Stimulated activated CD8-positive, alpha-beta memory T cell treated with anti-CD3 and anti-CD28 coated beads, Interleukin-2, amount 100 ng/mL, for 48 hours (primary cell): ENCODE measurements around the gene RPRM.
"Not testable (repeated sequence)": the region's sequence is repeated elsewhere in the genome, so short reads cannot be mapped to it uniquely, and the experiment has no call there.

Source experiments
- DNase-seq, 2 donors: peaks; one replicate each; pipeline ENCODE4 v3.0.0-alpha.2; 2020; ENCODE audit warnings: low read depth in 2 of 2

Gene RPRM

DNA sequence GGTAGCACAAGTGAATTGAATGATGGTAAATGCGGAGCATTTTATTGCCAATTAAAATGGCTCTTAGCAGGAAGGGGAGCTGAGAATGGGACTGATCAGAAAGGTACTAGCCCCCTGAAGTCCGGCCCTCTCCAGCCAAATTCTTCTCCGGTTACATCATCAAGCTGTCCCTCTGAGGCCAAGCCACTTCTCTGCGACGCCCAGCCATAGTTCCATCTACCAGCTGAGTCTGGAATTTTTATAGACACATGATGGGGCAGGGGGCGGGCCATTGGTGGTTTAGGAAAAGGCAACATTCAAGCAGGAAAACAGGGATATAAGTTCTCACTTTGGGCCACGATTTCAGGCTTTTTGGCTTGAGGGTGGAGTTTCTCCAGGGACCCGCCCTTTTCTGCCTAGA, 22.7 kb downstream of the RPRM start:
- no peak for DNase-seq

DNA sequence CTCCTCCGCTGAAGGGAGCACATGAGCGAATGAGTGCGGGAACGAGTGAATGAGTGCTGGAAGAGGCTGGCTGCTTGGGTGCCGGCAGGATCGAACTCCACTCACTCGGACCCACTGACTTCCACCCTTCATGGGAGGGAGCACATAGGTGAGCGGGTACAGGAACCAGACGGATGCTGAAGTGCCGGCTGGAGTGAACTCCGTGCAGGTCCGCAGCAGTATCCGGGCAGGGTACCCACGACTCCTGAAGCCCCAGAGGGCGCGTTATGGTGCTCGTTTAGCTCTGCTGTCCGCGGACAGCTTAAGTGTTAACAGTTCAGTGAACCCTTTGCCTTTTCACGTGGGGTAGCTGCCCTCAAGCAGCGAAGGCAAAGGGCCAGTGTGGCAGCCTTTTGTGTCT, 23.2 kb downstream of the RPRM start:
- no peak for DNase-seq

DNA sequence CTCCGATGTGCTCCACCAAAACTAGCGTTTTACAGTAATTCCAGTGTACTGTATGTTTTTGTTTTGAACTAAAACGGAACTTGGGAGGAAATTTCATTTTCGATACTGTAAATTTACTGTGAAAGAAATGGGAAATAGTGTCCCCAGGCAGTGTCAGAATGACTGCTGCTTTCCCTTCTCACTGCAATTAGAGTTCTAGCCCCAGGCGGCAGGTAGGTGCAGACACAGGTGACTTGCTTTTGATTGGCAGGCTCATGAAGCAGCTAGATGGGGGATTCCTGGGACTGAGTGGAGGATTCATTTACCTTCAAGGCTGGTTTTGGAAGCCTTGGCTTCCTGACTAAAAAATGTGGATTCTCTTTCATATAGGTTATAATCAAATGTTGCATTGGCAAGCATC, 27.0 kb downstream of the RPRM start:
- no peak for DNase-seq

DNA sequence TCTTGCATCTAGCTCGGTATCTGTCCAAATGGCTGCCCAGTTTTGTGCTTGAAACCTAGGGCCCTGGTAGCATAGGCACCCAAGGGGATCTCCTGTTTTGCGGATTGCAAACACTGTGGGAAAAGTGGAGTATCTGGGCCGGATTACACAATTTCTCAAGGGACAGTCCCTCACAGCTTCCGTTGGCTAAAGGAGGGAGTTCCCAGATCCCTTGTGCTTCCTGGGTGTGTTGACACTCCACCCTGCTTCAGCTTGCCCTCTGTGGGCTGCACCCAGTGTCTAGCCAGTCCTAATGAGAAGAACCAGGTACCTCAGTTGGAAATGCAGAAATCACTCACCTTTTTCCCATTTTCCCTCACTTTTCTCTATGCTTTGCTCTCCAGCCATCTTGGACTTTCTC, 35.5 kb downstream of the RPRM start:
- DNase-seq = no peak

DNA sequence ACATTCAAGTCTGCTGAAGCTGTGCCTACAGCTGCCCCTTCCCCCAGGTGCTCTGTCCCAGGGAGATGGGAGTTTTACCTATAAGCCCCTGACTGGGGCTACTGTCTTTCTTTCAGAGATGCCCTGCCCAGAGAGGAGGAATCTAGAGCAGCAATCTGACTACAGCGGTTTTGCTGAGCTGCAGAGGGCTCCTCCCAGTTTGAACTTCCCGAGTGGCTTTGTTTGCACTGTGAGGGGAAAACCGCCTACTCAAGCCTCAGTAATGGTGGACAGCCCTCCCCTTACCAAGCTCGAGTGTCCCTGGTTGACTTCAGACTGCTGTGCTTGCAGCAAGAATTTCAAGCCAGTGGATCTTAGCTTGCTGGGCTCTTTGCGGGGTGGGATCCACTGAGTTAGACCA, 35.9 kb downstream of the RPRM start:
- not testable (repeated sequence) for DNase-seq

DNA sequence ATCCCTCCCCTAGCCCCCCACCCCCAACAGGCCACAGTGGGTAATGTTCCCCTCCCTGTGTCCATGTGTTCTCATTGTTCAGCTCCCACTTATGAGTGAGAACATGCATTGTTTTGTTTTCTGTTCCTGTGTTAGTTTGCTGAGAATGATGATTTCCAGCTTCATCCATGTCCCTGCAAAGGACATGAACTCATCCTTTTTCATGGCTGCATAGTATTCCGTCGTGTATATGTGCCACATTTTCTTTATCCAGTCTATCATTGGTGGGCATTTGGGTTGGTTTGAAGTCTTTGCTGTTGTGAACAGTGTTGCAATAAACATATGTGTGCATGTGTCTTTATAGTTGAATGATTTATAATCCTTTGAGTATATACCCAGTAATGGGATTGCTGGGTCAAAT, 38.5 kb downstream of the RPRM start:
- DNase-seq = not testable (repeated sequence)

DNA sequence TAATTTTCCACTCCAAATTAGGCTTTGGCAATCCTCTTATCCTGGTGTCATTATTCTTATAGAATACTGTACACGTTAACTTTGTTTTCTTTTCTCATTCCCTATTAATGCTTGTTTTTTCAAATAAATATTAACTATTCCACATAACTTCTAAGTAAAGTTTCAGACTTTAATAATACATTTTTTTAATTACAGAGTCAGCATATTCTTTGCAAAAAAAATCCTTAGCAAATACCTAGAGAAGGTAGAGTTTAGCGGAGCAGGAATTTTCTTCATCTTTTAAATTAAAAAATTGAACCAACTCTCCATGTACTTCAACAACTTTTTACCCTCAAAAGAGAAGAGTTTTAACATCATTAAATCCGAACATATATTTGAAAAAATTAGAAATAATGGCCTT, 45.2 kb downstream of the RPRM start:
- no peak for DNase-seq

DNA sequence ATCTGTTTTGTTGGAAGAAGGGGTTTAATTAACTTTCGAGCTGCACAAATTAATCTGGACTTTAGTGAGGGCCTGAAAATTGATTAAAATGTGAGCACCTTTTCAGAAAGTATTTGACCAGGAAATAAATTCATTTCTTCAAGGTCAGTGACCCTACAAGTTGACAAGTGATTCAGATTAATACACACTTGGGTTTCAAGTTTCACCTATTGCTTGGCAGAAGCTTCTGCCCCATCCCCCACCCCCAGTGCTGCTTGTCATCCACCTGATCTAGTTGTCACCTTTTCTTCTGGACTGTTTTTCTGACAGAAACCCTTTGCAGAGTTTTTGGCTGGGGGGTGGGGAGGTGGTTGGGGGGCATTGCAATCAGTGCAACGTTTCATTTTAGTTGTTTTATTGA, 46.2 kb downstream of the RPRM start:
- no peak for DNase-seq

DNA sequence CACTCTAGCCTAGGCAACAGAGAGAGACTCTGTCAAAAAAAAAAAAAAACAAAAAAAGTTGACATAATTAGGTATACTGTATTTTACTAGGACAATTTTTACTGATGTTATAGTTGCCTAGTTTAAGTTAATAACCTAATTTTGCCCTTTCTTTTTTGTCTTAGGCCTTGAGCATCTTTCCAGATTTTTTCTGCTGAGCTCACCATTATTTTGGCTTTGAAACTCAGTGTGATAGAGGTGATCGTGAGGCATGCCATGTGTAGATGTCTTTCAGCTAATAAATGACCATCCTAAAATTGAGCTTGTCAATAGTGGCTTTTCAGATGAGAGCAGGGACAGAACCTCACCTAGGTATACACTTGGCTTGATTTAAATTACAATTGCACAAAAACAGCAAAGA, 47.4 kb downstream of the RPRM start:
- no peak for DNase-seq
